Measurements from ENCODE around the gene ARHGAP22.

ARHGAP22 gene

DNA sequence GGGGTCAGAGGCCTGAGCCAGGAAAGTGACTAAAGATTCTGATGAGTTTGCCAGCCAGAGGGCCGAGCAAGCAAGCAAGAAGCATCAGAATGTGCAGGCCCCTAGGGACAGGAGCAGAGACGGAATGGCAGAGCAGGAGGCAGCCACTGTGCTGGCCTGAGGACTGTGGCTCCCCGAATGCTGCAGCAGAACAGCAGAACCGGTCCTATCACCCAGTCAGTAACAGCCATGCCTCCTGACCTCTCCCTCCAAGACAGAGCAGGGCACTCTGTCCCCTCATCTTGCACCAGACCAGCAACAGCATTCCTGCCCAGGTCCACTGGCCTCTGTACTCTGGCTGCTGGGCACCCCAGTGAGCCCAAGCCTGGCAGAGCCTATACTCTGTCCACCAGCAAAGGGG lies 85.9 kb downstream of the ARHGAP22 start:
- in situ Hi-C loops (cut with HindIII; ENCODE audit: low sequenced_read_pairs), result no loop called here

DNA sequence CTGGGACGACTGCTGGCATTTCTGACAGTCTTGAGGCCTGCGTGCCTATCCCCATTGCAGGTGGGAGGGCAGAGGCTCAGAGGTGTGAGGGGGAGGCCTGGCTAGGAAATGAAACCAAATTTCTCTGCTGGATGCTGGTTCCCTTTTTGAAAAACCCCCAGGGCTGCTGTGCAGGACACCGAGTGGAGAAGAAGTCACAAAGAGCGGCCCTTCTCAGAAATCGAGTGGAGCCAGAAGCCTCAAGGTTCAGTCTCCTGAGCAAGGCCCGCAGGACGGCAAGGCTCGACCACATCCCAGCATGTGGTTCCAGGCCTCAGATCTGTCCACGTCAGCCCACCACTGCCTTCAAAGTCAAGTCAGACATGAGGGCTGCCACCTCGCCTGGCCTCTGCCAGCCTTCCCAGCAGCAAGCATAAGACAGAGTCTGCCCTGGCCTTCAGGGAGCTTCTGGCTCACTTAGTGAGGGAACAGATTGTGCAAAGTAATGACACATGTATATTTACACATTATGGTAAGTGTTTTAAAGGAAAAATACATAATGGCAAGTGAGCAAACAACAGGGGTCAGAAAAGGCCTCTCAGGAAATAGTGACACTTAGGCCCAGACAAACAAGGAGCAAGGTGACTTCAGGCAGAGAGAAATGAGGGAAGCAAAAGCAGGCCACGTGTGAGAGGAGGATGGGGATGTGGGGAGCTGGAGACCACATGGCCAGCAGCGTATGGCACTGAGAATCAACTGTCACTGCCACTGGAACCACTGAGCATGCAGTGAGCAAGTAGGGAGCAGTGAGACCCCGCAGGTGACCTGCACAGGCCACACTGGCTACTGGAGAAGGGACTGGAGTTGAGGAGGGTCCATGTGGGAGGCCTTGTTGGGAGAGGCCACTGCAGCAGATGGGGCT lies 86.7 kb downstream of the ARHGAP22 start:
- in situ Hi-C loops (cut with HindIII; ENCODE audit: low sequenced_read_pairs), result no loop called here

DNA sequence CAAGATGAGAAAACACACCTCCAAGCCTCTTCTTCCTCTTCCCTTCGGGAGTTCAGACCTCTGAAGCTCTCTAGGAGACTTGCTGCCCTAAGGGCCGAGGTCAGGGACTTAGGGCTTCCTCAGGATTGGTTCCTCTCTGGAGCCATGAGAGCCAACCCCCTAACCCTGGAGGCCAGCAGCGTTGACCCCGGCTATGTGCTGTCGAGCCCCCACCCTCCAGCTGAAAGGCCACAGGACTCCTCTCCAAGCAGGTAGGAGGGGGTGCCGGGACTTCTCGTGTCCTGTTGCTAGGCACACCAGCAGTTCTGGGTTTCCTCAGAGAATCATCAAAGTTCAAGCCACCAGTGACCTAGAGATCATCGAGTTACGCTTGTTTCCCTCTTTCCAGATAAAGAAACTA lies 87.4 kb downstream of the ARHGAP22 start:
- in situ Hi-C loops (cut with HindIII; ENCODE audit: low sequenced_read_pairs), result no loop called here

- in situ Hi-C loops (cut with HindIII; ENCODE audit: low sequenced_read_pairs), result no loop called here
Measured at GRCh38 chr10:48516911-48517310, 88.0 kb downstream of the ARHGAP22 start.

GRCh38 chr10:48514916-48515315 lies 90.0 kb downstream of the ARHGAP22 start:
- in situ Hi-C loops (cut with HindIII; ENCODE audit: low sequenced_read_pairs), result no loop called here

DNA sequence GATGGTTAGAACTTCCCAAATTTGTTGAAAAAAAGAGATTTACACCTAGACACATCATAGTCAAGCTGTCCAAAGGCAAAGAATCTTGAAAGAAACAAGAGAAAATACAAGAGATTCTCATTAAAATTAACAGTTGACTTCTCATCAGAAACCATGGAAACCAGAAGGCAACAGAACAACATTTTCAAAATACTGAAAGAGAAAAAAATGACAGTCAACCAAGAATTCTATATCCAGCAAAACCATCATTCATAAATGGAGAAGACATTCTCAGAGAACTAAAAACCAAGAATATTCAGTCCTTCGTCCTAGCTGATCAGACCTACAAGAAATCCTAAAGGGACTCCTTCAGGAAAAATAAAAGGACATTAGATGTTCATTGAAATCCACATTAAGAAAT lies 90.6 kb downstream of the ARHGAP22 start:
- in situ Hi-C loops (cut with HindIII; ENCODE audit: low sequenced_read_pairs), result no loop called here

GRCh38 chr10:48512861-48513260 lies 92.0 kb downstream of the ARHGAP22 start:
- in situ Hi-C loops (cut with HindIII; ENCODE audit: low sequenced_read_pairs), result no loop called here

DNA sequence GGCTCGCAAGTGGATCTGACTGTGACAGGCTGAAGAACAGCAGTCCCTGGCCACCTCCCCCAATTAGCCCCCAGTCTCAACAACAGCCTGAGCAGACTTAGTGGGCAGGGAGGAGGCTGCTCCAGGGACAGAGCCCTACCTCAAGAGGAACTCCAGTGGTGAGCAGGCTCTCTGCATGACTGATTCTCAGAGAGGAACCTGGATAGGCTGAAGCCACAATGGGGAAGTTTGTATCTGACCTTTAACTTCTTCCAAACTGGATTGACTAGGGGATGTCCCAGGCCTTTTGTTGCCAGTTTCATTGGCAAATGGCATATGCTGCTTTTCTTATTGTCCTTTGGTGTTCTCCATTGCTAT lies 93.0 kb downstream of the ARHGAP22 start:
- in situ Hi-C loops (cut with HindIII; ENCODE audit: low sequenced_read_pairs), result no loop called here

DNA sequence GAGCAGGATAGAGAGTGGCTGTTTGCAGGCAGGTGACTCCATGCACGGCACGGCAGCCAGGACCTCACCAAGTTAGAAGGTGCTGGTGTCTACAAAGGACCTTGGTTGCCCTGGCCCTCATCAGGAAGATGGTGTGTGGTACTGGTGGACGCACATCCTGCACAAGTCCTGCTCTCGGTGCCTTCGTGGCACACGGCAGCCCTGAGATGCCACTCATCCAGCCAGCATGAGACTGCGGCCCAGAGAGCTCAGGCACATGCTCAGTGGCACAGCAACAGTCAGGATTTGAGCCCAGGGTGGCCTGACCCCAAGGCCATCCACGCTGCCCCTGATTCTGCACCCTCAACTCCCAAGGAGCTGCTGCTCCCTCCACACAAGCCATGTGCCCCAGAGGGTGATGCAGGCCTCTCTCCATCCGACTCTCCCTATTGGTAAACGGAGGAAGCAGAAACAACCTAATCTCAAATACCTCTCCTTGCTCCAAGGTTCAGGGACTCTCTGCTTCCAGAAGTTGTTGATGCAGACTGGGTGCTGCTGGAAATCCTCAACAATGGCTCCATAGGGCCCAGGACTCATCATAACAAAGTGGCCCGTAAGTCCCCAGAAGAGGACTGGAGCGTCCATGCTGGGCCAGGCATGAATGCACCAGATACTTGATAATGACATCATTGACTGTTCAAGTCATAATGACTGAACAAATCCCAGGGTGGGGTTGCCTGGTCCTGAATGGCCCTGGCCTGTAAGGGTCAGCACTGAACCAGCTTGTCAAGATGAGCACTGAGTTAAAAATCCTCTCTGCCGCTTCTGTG lies 93.6 kb downstream of the ARHGAP22 start:
- in situ Hi-C loops (cut with HindIII; ENCODE audit: low sequenced_read_pairs), result no loop called here

- in situ Hi-C loops (cut with HindIII; ENCODE audit: low sequenced_read_pairs), result no loop called here
Measured at GRCh38 chr10:48509974-48510692, 94.7 kb downstream of the ARHGAP22 start.

DNA sequence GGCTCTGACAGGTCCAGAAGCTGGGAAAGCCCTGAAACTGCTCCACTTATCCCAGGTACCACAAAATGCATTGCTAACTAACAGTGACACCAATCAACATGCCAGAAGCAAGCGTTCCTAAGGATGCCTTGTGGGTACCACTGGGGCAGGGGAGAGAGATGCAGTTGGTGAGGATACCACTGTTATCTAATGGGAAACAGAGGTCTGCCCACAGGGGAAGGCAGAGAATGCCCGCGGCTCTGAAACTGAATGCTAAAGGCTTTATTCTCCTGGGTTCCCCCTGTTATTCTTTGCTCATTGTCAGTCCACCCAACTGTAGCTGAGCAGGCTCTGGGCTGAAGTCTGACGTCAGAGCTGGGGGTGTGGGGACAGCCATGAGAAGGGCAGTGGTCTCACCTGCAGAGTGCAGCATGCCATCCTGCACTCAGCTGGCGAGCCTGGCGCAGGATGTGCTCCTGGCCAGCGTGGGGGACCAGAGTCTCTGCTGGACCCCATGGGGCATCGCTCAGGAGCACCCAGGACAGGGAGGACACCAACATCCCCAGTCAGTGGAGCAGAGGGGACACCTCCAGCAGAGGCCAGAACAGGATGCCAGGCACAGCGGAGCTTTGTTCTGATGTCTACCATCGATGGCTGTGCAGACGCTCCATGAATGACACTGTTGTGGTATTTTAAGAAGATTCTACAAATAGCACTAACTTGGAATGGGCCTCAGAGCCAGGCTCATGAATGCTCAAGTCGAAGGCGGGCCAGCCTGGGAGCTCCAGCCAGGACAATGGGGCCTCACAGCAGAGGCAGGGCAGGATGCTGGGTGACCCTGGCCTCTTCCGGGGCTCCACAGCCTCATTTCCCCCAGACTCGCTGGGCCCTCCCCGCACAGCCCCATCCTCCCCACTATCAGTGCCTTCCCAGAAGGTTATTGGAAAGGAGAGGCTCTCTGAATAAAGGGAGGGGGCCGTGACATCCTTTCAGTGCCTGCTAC lies 95.8 kb downstream of the ARHGAP22 start:
- in situ Hi-C loops (cut with HindIII; ENCODE audit: low sequenced_read_pairs), result no loop called here

DNA sequence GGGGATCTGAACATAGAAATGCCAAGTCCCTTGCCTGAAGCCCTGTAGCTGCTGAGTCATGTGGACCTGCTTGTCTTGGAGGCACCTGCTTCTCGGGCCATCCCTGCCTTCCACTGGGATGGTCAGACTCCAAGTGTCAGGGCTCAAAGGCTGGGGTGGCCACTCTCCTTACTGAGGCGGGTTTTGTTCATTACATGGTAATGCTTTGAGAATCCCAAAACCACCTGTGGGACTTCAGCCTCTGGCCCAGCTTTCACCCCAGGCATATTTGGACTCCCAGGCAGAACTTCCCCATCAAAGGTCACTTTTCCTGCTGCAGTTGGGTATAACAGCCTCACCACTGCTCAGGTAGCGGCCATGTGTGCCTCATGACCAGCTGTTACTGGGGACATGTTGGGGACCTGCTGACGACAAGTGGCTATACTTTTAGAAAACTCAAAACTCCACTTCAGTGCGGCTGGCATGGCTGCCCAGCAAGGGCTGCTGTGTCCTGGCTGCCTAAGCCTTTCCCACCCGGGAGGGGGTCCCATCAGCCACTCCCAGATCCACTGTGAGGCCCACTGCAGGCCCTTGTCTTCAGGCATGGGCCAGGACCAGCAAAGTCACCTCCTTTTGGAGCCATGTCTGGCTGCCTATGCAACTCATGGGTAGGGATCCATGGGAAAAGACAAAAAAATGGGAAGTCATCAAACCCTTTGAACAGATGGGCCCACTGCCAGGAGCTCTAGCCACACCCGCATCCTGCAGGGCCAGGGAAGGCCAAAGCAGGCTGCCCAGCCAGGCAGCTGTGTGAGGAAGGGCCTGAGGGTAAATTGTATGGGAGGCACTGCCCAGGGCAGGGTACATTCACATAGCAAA lies 96.7 kb downstream of the ARHGAP22 start:
- in situ Hi-C loops (cut with HindIII; ENCODE audit: low sequenced_read_pairs), result no loop called here

GRCh38 chr10:48507494-48507893 lies 97.4 kb downstream of the ARHGAP22 start:
- in situ Hi-C loops (cut with HindIII; ENCODE audit: low sequenced_read_pairs), result no loop called here

- in situ Hi-C loops (cut with HindIII; ENCODE audit: low sequenced_read_pairs), result no loop called here
Measured at GRCh38 chr10:48506147-48506917, 98.5 kb downstream of the ARHGAP22 start.

DNA sequence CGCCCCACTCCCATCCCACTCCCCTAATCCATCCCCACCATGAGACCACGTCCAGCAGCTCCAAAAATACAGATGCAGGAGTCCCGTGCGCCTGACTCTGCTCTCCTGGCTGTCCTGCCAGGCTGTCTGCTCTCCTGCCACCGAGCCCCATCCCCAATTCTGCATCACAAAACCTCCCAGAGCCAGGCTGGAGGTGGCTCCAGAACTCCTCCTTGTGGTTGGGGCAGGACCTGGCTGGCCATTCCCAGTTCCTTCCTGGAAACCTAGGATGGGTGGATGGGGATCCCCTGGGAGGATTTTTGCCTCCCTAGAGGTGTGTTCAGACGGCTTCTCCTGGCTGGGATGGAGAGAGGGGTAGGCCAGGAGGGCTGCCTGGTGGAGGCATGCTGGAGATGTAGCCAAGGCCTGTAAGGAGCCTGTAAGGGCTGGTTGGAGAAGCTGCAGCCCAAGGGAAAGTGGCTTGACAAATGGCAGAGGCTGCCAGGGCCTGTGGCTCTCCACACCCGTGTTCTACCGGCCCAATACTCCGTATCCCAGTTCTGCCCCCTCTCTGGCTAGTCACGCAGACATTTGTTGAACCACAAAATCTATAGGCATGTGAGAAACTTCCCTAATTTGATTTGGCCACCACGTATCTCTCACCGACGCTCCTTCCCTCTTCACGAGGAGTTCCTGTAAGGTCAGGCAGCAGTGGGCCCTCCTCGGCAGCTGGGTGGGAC lies 99.3 kb downstream of the ARHGAP22 start:
- in situ Hi-C loops (cut with HindIII; ENCODE audit: low sequenced_read_pairs), result no loop called here

- in situ Hi-C loops (cut with HindIII; ENCODE audit: low sequenced_read_pairs), result no loop called here
Measured at GRCh38 chr10:48504141-48504885, 100.6 kb downstream of the ARHGAP22 start.

DNA sequence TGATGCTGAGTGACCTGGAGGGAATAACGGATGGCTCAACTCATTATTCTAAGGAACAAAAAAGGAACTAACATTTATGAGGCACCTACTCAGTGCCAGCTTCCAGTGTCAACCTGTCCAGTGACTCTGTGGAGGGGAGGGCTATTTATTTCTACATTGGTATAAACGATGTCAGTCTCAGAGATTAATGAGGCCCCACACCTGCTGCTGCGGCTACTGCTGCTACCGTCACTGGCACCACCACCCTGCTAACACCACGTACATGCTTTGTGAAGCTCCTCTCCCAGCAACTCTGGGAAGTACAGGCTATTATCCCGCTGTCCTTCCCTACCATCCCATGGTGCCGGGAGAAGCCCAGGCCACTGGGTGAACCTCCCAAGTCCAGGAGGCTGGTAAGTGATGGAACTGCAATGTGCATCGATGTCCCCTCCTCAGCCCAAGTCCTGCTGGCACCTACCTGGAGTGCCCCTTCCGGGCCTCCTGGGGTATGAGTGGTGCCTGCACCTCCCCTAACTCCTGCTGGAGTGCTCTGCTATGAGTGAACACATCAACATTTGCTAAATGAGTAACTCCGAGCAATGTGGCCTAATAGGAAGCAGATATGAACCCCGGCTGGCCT lies 101.5 kb downstream of the ARHGAP22 start:
- in situ Hi-C loops (cut with HindIII; ENCODE audit: low sequenced_read_pairs), result no loop called here

All from endothelial cell of hepatic sinusoid (primary cell).